AG08396 (cell line): Measurements from ENCODE around the gene ADSL.
A peak's percentile ranks its signal among the peaks of the same experiment; 100 is the strongest.

Experiments used
- DNase-seq: peaks from one replicate; pipeline ENCODE4 v3.0.0; 2012; ENCODE audit warnings: low spot score, mixed read lengths

Gene ADSL

GRCh38 chr22:40328546-40329456, 17.5 kb upstream of the ADSL start:
- DNase-seq, result no peak

DNA sequence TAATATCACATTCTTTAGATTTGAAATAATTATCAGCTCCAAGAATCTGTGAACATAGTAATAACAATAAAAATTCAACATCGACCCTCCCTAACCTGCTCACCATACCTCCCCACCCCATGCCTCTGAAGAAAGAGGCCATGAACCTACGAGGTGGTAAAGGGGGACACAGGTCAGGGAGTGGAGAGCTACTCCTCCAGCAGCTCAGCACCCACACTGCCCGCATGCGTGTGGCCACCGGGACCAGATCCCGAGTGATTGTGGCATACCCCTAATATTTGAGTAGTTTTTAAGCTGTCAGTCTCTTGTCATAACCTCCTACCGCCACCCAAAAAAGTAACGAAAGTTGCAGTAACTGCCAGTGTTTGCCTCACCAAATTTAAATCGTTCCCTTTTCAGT, 16.8 kb upstream of the ADSL start:
- DNase-seq, result no peak

GRCh38 chr22:40330086-40330485, 16.2 kb upstream of the ADSL start:
- no peak for DNase-seq

- DNase-seq, result no peak
These were observed 15.7 kb upstream of the ADSL start for GRCh38 chr22:40330615-40331014.

- DNase-seq, result no peak
These were observed 14.6 kb upstream of the ADSL start for GRCh38 chr22:40331706-40332105.

DNA sequence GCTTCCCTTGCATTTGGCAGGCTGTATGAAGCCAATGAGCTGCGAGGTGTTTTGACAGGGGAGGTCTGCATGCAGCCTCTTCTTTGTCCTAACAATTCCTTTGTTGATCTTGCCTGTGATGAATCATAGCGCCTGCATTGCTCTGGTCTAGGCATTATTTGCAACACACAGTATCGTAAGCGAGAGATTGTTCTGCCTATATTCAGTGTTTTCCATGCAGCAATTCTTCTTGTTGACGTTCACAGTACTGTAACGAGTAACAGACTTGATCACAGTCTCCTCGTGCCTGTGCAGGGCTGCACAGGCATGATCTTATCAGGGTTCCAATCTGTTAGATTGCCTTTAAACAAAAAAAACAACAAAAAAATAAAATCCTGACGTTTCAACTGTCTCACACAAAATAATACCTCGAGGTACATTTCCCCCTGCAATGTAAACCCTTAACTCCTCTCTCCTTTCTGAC, 13.9 kb upstream of the ADSL start:
- no peak for DNase-seq

DNA sequence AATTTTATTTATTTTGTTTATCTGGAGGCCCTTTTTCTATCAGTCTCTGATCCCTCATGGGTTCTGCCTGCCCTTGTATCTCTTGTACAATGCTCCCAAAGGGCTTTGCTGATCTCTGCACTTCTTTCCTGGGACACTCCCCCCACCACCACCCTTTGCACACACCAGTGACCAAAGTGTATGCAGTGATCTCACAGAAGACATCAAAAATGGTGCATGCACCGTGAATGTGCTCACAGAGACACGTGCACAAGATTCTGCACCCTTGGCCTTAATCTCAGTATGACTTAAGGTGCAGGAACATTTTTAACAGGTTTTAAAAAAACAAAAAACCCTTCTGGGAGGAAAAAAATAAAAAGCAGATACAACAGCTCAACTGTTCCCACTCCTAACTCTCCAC, 12.2 kb upstream of the ADSL start:
- DNase-seq, result no peak

- no peak for DNase-seq
These were observed 11.4 kb upstream of the ADSL start for GRCh38 chr22:40334899-40335298.

DNA sequence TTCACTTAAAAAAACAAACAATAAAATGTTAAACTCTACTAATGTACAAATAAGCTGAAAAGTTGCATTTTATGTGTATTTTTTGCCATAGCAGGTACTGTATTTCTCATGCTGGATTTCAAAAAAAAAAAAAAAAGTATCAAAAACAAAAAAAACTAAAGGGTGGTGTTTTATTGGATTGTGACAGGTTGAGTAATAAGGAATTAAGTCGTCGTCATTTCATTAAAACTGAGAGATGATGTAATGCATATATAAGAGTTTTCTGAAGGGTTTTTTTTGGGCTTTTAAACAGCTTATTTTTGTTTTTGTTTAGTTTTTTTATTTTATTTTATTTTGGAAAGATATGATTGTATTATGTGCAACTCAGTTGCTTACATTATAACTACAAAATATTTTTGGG, 10.9 kb upstream of the ADSL start:
- no peak for DNase-seq

DNA sequence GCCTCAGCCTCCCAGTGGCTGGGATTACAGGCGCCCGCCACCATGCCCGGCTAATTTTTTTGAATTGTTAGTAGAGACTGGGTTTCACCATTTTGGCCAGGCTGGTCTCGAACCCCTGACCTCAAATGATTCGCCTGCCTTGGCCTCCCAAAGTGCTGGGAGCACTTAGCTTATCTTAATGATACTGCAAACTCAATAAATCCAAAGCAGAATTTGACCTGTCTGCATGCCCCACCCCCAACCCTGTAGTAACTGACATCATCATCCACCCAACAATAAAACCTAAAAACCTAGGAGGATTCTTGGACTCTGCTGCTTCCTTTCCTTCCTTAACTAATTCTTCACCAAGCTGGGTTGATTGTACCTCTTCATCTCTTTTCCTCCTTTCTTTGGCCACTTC, 6.3 kb upstream of the ADSL start:
- DNase-seq, result no peak

- DNase-seq, result no peak
These were observed 4.7 kb upstream of the ADSL start for GRCh38 chr22:40341604-40342003.

DNA sequence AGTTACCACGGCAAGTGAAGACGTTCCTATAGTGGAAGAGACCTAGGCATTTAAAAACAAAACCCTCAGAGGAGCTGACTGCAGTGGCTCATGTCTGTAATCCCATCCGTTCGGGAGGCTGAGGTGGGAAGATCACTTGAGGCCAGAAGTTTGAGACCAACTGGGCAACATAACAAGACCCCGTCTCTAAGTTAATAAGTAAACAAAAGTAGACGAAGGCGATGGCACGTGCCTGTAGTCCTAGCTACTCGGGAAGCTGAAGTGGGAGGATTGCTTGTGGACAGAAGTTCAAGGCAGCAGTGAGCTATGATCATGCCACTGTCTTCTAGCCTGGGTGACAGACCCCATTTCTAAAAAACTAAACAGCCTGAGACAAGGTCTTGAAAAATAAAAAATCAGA, 3.8 kb upstream of the ADSL start:
- no peak for DNase-seq

DNA sequence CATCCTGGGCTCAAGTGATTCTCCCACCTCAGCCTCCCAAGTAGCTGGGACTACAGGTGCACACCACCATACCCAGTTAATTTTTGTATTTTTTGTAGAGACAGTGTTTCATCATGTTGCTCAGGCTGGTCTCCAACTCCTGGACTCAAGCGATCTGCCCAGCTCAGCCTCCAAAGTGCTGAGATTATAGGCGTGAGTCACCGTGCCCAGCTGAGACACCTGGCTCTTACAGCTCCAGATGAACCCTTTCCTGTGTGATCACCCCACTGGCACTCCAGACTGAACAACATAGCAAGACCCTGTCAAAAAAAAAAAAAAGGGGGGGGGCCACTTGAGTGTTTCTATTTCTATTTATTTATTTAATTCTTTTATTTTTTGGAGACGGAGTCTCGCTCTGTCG, 1.0 kb upstream of the ADSL start:
- no peak for DNase-seq

GRCh38 chr22:40345815-40346184, 500 bp upstream of the ADSL start:
- peak; percentile 38 for DNase-seq

GRCh38 chr22:40347300-40347699, 1.0 kb downstream of the ADSL start:
- no peak for DNase-seq

DNA sequence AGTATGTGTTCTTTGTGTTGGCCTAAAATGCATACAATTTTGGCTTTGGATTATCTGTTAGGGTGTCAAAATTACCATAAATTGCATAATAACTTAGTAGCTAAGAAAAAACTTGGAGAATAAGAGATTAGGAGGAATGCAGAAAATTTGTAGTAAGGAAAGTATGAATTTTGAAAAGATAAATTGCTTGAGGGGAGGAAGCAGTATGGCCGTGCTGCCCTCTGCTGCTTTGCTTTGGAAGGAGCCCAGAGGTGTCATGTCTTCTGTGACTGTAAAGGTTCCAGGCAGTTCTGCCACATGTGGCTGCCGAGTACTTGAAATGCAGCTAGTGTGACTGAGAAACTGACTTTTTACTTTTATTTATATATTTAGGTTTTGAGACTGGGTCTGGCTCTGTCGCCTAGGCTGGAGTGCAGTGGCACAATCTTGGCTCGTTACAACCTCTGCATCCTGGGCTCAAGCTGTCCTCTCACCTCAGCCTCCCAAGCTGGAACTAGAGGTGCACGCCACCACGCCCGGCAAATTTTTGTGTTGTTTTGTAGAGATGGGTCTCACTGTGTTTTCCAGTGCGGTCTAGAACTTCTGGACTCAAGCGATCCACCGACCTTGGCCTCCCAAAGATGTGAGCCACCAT, 1.8 kb downstream of the ADSL start:
- DNase-seq, result peak; percentile 74

DNA sequence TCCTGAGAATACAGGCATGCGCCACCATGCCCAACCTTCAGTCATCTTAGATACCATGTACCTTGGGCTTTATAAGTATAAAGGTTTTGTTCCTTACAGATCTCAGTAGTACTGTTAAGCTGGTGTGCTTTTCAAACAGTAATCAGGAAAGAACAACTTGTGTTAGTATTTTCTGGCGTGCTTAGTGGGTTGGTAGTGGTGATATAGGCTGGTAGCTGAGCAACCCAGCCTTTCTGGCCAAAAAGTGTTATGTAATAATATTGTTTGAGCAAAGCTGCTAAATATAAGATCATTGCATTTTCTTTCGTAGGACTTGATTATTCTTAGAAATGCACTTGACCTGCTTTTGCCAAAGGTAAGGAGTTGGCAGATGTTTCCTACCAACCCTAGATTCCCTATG, 6.5 kb downstream of the ADSL start:
- DNase-seq, result no peak

GRCh38 chr22:40361100-40361499, 14.8 kb downstream of the ADSL start:
- DNase-seq, result no peak

GRCh38 chr22:40363059-40363458, 16.8 kb downstream of the ADSL start:
- DNase-seq, result peak; percentile 48

- no peak for DNase-seq
These were observed 18.1 kb downstream of the ADSL start for GRCh38 chr22:40364431-40364830.

GRCh38 chr22:40366068-40366467, 19.8 kb downstream of the ADSL start:
- no peak for DNase-seq

- DNase-seq, result no peak
These were observed 21.0 kb downstream of the ADSL start for GRCh38 chr22:40367342-40367741.

DNA sequence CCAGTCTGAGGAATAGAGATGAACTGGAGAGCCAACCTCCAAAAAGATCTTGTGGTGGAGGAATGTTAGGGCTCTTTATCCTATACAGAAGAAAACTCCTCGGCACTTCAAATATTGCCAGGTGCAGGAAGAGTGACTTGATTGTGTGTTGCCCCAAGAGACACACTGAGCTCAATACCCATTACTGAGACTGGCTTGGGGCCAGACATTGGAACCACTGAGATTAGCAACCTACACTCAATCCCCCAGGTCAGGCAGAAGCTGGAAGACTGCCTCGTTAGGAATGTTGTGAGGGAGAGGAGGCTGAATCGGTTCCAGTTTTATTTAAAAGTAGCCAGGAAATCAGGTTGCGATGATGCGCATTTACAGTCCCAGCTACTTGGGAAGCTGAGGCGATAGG, 21.7 kb downstream of the ADSL start:
- no peak for DNase-seq

GRCh38 chr22:40368836-40369235, 22.5 kb downstream of the ADSL start:
- DNase-seq, result no peak
